ENCODE measurements around the gene HOXA1. TPM values are rescaled to one million over a fixed set of nuclear protein-coding genes. Genes with fewer than 3 reads are reported as not detected.

HOXA1 gene
- total RNA-seq, 120 experiments from 2014 or later, result 0.21 to 0.27 TPM; not detected in 118

Other genes starting within 250 kb of the HOXA1 start
- gene SKAP2, start 231.4 kb downstream of the HOXA1 start, total RNA-seq, result 10 to 100 TPM; 13.3 to 44.8 (median 28.6) TPM
- not detected for gene HOXA2, start 6.7 kb upstream of the HOXA1 start, total RNA-seq
- under 1 TPM in 2 of 120 experiments, not detected in 118; 0.38 to 0.66 TPM for gene HOXA4, start 34.8 kb upstream of the HOXA1 start, total RNA-seq
- gene HOXA5, start 47.7 kb upstream of the HOXA1 start, total RNA-seq, result 1 to 10 TPM in 1 of 120 experiments, under 1 TPM in 1, not detected in 118; 0.35 to 1.8 TPM
- not detected for gene HOXA6, start 51.8 kb upstream of the HOXA1 start, total RNA-seq
- under 1 TPM in 2 of 120 experiments, not detected in 118; 0.17 to 0.88 TPM for gene HOXA3, start 56.6 kb upstream of the HOXA1 start, total RNA-seq
- gene HOXA7, start 60.7 kb upstream of the HOXA1 start, total RNA-seq, result not detected
- not detected for gene HOXA9, start 69.5 kb upstream of the HOXA1 start, total RNA-seq
- under 1 TPM in 1 of 120 experiments, not detected in 119; 0.46 TPM for gene HOXA10, start 78.3 kb upstream of the HOXA1 start, total RNA-seq
- gene HOXA11, start 89.2 kb upstream of the HOXA1 start, total RNA-seq, result not detected
- gene HOXA13, start 104.1 kb upstream of the HOXA1 start, total RNA-seq, result under 1 TPM in 2 of 120 experiments, not detected in 118; 0.13 to 0.20 TPM
- gene EVX1, start 146.8 kb upstream of the HOXA1 start, total RNA-seq, result under 1 TPM in 1 of 120 experiments, not detected in 119; 0.19 TPM

Measured in dorsolateral prefrontal cortex (tissue), 118 donors.